GM12873 (cell line): ENCODE measurements around the gene ARIH2.

Experiments used
- TF ChIP-seq, protein P1 (sequence below): IDR thresholded peaks from 2 replicates; pipeline ENCODE4 v1.5.1; 2012; ENCODE audit warnings: low read depth, mild to moderate bottlenecking, moderate library complexity, low read length, control low read depth; ENCODE audit not compliant: insufficient read depth; ENCODE audit errors: missing control alignments

The ARIH2 gene

DNA sequence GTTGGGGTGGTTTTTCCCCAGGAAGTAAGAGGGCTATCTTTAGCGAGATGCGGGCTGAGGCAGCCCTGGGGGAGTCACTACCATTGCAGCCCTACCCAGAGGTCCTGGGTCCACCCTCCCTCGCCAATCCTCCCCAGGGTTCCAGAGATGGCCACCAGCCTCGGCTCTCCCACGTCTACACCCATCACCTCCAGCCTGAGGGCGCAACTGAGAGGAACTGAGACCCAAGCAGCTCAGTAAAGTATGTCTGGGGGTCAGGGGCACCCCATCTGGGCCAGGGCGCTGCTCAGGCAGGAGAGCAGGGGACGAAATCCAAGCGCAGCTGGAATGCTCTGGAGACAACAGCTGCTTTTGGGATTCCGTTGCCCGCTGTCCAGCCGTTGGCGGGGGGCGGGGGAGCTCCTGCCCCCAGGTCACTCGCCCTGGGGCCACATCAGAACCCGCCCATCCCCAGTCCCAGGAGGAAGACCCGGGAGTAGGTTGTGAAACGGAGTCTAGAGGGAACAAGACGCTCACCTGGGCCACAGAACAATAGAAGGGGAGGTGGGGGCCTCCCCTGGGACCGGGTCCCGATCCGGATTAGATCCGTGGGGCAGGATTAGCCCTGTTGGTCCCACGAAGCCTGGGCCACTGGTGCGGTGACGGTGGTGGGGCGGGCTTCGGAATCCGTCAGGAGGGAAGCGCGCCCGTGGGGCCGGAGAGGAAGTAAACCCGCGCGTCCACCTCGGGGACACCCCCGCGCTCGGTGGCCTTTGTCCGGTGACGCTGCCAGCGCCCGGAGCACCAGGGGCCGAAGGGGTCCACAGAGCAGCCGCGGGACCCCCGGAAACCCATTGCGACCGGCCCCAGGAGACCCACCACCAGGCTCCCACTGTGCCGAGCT lies 101.9 kb downstream of the ARIH2 start:
- TF ChIP-seq, protein P1, sequence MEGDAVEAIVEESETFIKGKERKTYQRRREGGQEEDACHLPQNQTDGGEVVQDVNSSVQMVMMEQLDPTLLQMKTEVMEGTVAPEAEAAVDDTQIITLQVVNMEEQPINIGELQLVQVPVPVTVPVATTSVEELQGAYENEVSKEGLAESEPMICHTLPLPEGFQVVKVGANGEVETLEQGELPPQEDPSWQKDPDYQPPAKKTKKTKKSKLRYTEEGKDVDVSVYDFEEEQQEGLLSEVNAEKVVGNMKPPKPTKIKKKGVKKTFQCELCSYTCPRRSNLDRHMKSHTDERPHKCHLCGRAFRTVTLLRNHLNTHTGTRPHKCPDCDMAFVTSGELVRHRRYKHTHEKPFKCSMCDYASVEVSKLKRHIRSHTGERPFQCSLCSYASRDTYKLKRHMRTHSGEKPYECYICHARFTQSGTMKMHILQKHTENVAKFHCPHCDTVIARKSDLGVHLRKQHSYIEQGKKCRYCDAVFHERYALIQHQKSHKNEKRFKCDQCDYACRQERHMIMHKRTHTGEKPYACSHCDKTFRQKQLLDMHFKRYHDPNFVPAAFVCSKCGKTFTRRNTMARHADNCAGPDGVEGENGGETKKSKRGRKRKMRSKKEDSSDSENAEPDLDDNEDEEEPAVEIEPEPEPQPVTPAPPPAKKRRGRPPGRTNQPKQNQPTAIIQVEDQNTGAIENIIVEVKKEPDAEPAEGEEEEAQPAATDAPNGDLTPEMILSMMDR = no peak

GRCh38 chr3:49021213-49021812 lies 102.7 kb downstream of the ARIH2 start:
- TF ChIP-seq, protein P1 = no peak

DNA sequence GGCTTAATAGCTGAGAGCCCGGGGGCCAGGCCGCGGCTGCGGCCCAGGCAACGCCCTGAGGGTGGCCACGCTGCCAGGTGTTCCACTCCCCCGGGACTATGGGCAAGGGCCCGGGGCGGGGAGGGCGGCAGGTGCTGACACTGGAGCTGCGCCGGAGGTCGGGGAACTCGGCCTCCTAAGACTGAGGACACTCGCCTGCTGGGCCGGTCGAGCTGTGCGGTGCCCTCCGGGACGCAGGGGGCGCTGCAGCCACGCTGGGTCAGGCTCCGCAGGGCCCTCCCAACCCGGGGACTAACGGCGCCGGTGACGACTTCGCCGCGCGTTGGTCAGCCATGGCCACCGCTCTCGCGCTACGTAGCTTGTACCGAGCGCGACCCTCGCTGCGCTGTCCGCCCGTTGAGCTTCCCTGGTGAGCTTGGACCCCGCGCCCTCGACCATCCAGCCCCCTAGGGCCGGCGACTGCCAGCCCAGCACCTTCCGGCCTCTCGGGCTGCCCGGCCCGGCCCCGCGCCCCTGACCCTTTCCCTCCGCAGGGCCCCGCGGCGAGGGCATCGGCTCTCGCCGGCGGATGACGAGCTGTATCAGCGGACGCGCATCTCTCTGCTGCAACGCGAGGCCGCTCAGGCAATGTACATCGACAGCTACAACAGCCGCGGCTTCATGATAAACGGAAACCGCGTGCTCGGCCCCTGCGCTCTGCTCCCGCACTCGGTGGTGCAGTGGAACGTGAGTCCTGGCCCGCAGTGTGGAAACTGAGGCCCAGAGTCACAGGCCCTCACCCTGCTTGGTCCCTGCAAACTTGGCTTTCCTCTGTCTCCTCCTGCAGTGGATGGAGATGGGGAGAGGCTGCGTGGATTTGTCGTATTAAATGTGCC lies 103.4 kb downstream of the ARIH2 start, which contains the start of gene NDUFAF3:
Gene NDUFAF3, plus strand, starts transcription at position 309 of the 875 bp plus-strand sequence. Its CDS starts 24 bp downstream, at position 333.
- TF ChIP-seq, protein P1 = peak; percentile 94

DNA sequence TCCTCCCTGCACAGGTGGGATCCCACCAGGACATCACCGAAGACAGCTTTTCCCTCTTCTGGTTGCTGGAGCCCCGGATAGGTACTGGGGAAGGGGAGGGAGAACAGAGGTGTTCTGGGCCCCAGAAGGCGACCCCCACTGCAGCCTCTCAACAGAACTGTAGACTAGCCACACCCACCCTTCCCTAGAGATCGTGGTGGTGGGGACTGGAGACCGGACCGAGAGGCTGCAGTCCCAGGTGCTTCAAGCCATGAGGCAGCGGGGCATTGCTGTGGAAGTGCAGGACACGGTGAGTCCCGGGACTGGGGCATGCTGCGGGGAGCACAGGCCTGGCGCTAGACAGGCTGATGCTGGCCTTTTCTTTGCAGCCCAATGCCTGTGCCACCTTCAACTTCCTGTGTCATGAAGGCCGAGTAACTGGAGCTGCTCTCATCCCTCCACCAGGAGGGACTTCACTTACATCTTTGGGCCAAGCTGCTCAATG lies 104.1 kb downstream of the ARIH2 start:
- TF ChIP-seq, protein P1 = no peak

GRCh38 chr3:49023775-49024174 lies 105.1 kb downstream of the ARIH2 start:
- TF ChIP-seq, protein P1 = no peak

- TF ChIP-seq, protein P1 = no peak
Observed at GRCh38 chr3:49024449-49024848, 105.8 kb downstream of the ARIH2 start.
